GM12873 (cell line): ENCODE measurements around the gene RAD51B.

Experiments
- TF ChIP-seq, protein P1 (sequence below): IDR thresholded peaks from 2 replicates; pipeline ENCODE4 v1.5.1; 2012; ENCODE audit warnings: low read depth, mild to moderate bottlenecking, moderate library complexity, low read length, control low read depth; ENCODE audit not compliant: insufficient read depth; ENCODE audit errors: missing control alignments

The RAD51B gene

DNA sequence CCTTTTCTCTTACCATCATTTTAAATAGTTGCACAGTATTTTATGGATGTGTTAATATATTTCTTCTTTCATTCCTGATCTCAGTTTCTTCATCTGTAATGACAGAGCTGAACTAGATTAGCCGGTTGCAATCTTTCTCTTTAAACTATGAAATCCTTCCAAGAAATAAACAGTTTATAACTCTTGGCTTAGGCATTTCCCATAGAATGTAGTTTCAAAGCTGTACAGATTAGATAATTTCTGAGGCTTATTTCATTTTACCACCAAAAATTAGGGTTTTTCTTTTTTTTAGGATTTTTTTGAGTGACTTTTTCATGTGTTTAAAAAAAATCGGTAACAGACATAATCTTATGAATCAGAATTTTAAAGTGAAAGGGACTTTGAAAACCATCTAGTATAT lies 144.0 kb downstream of the RAD51B start:
- TF ChIP-seq, protein P1, sequence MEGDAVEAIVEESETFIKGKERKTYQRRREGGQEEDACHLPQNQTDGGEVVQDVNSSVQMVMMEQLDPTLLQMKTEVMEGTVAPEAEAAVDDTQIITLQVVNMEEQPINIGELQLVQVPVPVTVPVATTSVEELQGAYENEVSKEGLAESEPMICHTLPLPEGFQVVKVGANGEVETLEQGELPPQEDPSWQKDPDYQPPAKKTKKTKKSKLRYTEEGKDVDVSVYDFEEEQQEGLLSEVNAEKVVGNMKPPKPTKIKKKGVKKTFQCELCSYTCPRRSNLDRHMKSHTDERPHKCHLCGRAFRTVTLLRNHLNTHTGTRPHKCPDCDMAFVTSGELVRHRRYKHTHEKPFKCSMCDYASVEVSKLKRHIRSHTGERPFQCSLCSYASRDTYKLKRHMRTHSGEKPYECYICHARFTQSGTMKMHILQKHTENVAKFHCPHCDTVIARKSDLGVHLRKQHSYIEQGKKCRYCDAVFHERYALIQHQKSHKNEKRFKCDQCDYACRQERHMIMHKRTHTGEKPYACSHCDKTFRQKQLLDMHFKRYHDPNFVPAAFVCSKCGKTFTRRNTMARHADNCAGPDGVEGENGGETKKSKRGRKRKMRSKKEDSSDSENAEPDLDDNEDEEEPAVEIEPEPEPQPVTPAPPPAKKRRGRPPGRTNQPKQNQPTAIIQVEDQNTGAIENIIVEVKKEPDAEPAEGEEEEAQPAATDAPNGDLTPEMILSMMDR, result no peak

DNA sequence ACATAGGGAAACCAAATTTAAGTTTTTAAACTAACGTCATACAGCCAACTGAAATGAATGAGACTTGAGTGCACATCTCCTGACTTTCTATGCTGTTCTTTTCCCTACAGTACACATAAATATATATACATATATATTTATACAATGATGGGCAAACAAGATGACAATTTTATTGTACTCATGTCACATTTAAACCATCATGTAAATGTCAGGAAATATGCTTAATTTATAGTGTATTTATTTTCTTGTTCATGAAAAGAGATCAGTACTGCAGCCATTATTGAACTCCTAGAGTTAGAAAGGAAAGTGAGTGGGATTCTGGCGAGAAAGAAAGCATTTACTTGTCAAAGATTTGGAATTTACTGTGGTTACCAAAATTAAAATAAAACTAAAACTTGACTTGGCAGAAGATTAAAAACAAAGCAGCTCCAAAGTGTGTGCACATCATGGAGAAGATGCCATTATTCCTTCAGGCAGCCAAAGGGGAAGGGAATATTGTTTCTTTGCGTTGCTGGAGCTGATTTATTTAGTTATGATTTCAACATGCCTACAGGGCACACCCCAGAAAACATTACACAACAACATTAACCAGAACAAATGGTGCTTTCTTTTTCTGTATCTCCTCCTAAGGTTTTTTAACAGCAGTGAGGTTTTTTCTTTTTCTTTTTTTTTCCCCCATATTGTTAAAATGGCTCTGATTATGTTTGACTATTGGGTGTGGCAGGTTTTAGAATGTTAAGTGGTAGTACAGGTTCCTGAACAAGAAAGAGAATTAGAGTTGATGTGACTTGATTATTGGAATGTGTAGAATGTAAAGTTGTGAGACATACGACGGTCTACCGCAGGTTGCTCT lies 144.6 kb downstream of the RAD51B start:
- TF ChIP-seq, protein P1, result no peak

DNA sequence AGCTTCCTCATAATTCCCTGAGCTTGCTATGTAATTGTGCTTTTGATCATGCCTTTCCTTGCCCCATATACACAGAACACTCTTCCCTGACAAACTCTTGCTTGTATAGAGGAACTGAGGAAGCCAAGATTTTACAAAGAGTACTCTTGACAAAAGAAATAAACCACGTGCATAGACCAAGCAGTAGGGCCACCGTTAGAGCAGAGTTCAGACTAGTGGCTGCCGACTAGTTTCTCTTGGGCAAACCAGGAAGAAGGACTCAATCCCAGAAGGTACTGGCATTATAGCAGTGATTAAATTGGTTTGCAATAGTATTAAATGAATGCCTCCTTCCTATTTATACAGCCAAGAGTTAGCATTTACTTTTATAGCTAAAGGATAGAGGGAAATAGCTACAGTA lies 146.1 kb downstream of the RAD51B start:
- TF ChIP-seq, protein P1, result no peak

GRCh38 chr14:67967206-67967605 lies 147.6 kb downstream of the RAD51B start:
- TF ChIP-seq, protein P1, result no peak

DNA sequence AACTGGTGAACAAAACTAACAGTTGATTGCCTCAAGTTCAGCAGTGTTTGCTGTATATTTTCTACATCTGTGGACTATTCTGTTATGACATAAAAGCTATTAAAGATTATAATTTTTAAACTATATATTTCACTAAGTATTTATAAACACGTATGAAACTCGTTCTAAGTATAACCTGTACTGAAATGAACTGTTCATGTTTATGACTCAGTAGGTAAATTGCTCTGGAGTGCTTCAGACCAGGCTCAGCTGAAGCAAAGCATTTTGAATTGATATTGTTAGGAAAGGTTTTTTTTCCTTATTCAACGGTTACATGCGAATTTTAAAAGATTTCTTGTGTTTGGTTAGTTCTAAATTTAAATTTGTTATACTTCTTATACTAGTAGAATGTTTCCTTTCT lies 151.3 kb downstream of the RAD51B start:
- TF ChIP-seq, protein P1, result no peak

DNA sequence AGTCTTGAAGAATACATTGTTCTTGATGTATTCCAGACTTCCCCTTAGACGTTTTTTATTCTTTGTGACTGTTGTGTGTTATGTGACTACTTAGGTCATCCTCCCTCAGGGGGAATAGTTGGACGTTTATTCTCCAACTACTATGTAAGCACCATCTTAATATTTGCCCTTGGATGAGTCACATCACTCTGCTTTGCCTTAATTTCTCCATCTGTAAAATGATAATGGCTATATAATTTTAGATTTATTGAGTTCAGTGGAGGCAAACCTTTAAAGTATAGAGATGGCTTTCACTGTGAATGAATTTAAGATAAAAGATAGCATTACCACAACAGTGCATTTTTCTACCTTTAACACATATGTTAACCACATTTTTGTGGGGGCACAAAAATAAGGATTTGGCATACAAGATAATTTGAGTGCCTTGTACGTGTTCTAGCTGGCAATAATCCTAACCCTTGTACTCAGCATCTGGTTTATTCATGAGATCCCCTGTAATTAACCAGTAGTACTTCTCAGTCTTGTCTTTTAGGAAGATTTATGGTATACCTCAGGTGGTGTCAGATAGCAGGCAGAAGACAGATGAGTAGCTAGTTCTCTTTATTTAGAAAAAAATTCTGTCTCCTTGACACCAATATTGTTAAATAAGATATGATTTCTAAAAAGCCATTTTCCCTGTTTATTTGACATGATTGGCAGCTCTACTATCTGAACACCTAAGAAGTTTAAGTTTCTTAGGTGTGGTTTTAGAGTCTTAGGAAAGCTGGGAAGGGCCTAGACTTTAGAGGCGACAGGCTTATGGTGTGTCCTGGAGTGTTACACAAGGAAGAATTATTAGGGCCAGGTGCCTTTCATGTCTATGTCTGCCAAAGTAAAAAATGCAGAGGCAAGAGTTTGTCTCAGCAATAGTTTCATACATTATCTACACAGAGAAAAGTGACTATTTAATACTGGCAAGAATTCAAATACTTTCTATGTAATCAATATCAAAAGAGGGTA lies 152.3 kb downstream of the RAD51B start:
- TF ChIP-seq, protein P1, result no peak

GRCh38 chr14:67973436-67973835 lies 153.9 kb downstream of the RAD51B start:
- TF ChIP-seq, protein P1, result no peak
